Activated naive CD4-positive, alpha-beta T cell treated with anti-CD3 and anti-CD28 coated beads, Interleukin-2, amount 10 ng/mL, durations not matched to agents 7 days and 5 days (primary cell): ENCODE results near the gene CNGB1.
"Not testable (repeated sequence)": the region's sequence is repeated elsewhere in the genome, so short reads cannot be mapped to it uniquely, and the experiment has no call there.

Experiments
- CTCF ChIA-PET: fragments of 350-600 bp; sonication (Branson Sonifier 250); formaldehyde crosslinking; loops from one replicate; lab custom pipeline; 2021; ENCODE audit warnings: antibody characterized with exemption; lab: Charles Lee
- DNase-seq: peaks from one replicate; pipeline ENCODE4 v3.0.0-alpha.2; 2020
- H3K27ac Mint-ChIP-seq: one replicate; pipeline ENCODE4 v1.8.0; 2021; ENCODE audit warnings: mild to moderate bottlenecking, moderate library complexity, mixed read lengths
- H3K27me3 Mint-ChIP-seq: one replicate; pipeline ENCODE4 v1.8.0; 2021; ENCODE audit warnings: mild to moderate bottlenecking, mixed read lengths
- H3K36me3 Mint-ChIP-seq: one replicate; pipeline ENCODE4 v1.8.0; 2021; ENCODE audit warnings: mixed read lengths
- H3K4me1 Mint-ChIP-seq: one replicate; pipeline ENCODE4 v1.8.0; 2021; ENCODE audit warnings: mixed read lengths
- H3K4me3 Mint-ChIP-seq: one replicate; pipeline ENCODE4 v1.8.0; 2021; ENCODE audit warnings: mild to moderate bottlenecking, moderate library complexity, mixed read lengths
- H3K9me3 Mint-ChIP-seq: one replicate; pipeline ENCODE4 v1.8.0; 2021; ENCODE audit warnings: mixed read lengths

Gene CNGB1

DNA sequence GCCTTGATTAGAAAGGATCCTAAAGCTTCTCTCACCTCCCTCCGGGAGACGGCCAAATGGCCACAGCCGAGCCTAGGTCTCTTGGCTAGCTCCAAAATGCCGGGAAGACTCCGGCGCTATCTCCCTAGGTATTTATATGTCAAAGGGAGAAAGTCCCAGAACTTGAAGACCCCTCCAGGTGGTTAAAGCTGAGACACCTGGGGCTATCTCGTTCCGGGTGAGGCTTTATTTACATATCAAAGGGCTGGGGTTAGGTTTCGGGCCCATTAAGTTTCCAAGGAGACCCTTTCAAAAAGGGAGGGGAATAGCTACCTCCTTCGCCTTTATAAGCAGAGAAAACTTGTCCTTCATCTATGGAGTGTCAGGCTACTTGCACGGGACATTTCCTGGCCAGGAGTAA lies 97.7 kb downstream of the CNGB1 start:
- CTCF ChIA-PET = no interaction called here
- peaks cover 35% of the 10 kb centered on the region for H3K27me3 Mint-ChIP-seq

GRCh38 chr16:57872764-57873163 lies 98.2 kb downstream of the CNGB1 start:
- CTCF ChIA-PET, H3K4me1 Mint-ChIP-seq, H3K4me3 Mint-ChIP-seq, DNase-seq, H3K27ac Mint-ChIP-seq, H3K36me3 Mint-ChIP-seq, H3K9me3 Mint-ChIP-seq: not testable (repeated sequence)
- H3K27me3 Mint-ChIP-seq = peaks cover 35% of the 10 kb centered on the region

More for the DNA sequence above, 97.7 kb downstream of the CNGB1 start:
- Mint-ChIP-seq H3K36me3 (no peaks in the 10 kb centered on the region), H3K4me1 (no peaks in the 10 kb centered on the region), H3K27ac (no peak overlapping the region), H3K4me3 (no peak overlapping the region), H3K9me3 (no peaks in the 10 kb centered on the region)
- no peak for DNase-seq

DNA sequence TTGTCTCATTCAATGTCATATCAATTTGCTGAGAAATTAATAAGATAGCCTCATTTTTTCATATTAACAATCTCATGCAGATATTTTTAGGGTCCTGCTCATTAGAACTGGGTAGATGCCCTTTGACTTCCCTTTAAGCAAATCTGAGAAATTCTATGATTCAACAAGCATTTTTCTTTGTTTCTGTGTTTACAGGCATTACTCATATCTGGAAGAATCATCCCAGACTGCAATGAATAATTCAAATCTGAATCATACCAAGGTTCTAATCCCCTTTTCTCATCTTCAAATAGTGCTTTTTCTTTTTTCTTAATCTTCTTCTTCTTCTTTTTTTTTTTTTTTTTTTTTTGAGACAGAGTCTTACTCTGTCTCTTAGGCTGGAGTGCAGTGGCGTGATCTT lies 99.5 kb downstream of the CNGB1 start:
- Mint-ChIP-seq H3K9me3 (no peaks in the 10 kb centered on the region), H3K36me3 (no peaks in the 10 kb centered on the region), H3K4me3 (no peak overlapping the region), H3K27me3 (peaks cover 31% of the 10 kb centered on the region), H3K27ac (no peak overlapping the region), H3K4me1 (no peaks in the 10 kb centered on the region)
- CTCF ChIA-PET = no interaction called here
- no peak for DNase-seq

GRCh38 chr16:57870753-57871454 lies 100.0 kb downstream of the CNGB1 start:
- no peak for DNase-seq
- Mint-ChIP-seq H3K4me1 (no peaks in the 10 kb centered on the region), H3K9me3 (no peaks in the 10 kb centered on the region), H3K27ac (no peak overlapping the region), H3K4me3 (no peak overlapping the region), H3K36me3 (no peaks in the 10 kb centered on the region), H3K27me3 (peaks cover 29% of the 10 kb centered on the region)
- CTCF ChIA-PET = no interaction called here

DNA sequence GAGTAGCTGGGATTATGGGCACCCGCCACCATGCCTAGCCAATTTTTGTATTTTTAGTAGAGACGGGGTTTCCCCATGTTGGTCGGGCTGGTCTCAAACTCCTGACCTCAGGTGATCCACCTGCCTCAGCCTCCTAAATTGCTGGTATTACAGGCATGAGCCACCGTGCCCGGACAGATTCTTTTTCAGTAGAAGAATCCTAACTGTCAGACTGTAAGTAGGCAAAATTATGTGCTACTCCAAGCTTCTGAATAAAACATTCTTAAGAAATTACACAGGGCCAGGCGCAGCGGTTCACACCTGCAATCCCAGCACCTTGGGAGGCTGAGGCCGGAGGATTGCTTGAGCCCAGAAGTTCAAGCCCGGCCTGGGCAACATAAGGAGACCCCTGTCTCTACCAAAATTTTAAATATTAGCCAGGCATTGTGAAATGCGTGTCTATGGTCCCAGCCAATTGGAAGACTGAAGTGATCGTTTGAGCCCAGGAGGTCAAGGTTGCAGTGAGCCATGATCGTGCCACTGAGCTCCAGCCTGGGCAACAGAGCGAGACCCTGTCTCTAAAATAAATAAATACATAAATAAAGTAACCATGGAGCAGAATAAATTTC lies 101.9 kb downstream of the CNGB1 start:
- CTCF ChIA-PET = no interaction called here
- no peaks in the 10 kb centered on the region for H3K9me3 Mint-ChIP-seq
- H3K4me1 Mint-ChIP-seq = no peaks in the 10 kb centered on the region
- H3K27me3 Mint-ChIP-seq = peaks cover 23% of the 10 kb centered on the region
- no peak overlapping the region for H3K27ac Mint-ChIP-seq
- DNase-seq = no peak
- no peak overlapping the region for H3K4me3 Mint-ChIP-seq
- H3K36me3 Mint-ChIP-seq = no peaks in the 10 kb centered on the region

DNA sequence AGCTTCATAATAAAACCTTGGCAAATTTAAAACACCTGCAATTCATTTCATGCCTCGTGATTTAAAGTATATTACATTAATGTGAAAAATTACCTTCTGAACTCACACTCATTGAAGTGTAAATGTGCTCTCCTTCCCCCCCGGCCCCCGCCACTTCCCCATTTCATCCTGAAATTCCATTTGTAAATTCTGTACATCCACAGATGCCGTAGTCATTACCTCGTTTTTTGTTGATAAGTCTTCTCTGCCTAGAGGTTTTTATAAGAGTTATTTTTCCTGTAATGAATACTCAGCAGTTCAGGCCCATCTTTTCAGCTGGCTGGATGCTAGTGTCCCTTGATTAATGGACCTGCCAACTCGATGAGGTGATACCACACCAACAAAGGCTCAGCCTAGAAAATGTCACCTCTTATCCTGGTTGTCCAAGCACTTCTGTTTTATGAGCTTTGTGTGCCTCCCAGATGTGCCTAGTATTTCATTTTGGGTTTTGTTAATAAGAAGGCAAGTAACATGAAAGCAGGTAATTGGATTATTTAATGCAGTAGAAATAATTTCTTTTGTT lies 103.8 kb downstream of the CNGB1 start:
- Mint-ChIP-seq H3K9me3 (no peaks in the 10 kb centered on the region), H3K27ac (no peak overlapping the region), H3K27me3 (peaks cover 18% of the 10 kb centered on the region), H3K4me1 (no peaks in the 10 kb centered on the region), H3K4me3 (no peak overlapping the region), H3K36me3 (no peaks in the 10 kb centered on the region)
- DNase-seq = no peak
- CTCF ChIA-PET = interaction anchor here (1.2 to 1.7 kb wide), 2 partner anchors 14 to 72 kb away, joined by 3 to 4 read pairs; no protein-coding TSS in a partner anchor

- Mint-ChIP-seq H3K27me3 (peaks cover 19% of the 10 kb centered on the region), H3K36me3 (no peaks in the 10 kb centered on the region), H3K4me1 (no peaks in the 10 kb centered on the region), H3K27ac (no peak overlapping the region), H3K9me3 (no peaks in the 10 kb centered on the region), H3K4me3 (no peak overlapping the region)
- CTCF ChIA-PET = interaction anchor here (1.2 to 1.7 kb wide), 2 partner anchors 14 to 71 kb away, joined by 3 to 4 read pairs; no protein-coding TSS in a partner anchor
- DNase-seq = no peak
Observed at GRCh38 chr16:57866529-57866918, 104.4 kb downstream of the CNGB1 start.

DNA sequence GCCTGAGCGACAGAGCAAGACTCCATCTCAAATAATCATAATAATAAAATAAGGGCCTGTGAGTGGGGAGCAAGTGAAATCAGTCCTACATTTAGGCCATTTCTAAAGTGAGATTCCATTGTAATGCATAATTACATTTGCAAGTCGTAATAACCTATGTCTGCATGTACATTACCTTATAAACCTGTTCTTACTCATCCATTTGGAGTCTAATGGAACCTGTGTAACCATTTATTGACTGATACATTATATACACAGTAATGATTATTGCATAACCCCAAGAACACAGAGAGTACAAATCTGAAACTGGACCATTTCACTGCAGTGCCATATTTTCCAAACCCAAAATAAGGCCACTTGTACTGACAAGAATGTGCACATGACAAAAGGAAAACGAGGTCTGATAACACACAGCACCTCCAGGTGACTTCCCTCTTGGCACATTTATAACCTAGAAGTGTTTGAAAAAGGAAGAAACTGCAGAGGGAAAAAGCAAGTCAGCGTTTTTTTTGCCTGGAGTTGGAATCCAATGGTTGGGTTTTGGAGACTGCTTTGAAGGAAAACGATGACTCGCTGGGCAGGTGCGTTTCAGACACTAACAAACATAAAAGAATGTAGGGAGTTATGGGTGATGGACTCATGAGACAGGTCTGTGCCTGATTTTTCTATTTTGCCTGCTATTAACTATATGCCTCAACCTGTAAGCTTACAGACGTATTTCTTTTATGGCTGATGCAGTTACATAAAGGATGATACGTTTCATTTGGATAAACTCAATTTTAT lies 105.0 kb downstream of the CNGB1 start:
- peaks cover 22% of the 10 kb centered on the region for H3K27me3 Mint-ChIP-seq
- H3K36me3 Mint-ChIP-seq = no peaks in the 10 kb centered on the region
- H3K27ac Mint-ChIP-seq = no peak overlapping the region
- no peak for DNase-seq
- H3K9me3 Mint-ChIP-seq = no peaks in the 10 kb centered on the region
- CTCF ChIA-PET = interaction anchor here (1.2 to 1.7 kb wide), 2 partner anchors 13 to 71 kb away, joined by 3 to 4 read pairs; no protein-coding TSS in a partner anchor
- no peaks in the 10 kb centered on the region for H3K4me1 Mint-ChIP-seq
- H3K4me3 Mint-ChIP-seq = no peak overlapping the region

GRCh38 chr16:57863434-57864160 lies 107.3 kb downstream of the CNGB1 start:
- no peak for DNase-seq
- no peaks in the 10 kb centered on the region for H3K9me3 Mint-ChIP-seq
- H3K4me1 Mint-ChIP-seq = no peaks in the 10 kb centered on the region

DNA sequence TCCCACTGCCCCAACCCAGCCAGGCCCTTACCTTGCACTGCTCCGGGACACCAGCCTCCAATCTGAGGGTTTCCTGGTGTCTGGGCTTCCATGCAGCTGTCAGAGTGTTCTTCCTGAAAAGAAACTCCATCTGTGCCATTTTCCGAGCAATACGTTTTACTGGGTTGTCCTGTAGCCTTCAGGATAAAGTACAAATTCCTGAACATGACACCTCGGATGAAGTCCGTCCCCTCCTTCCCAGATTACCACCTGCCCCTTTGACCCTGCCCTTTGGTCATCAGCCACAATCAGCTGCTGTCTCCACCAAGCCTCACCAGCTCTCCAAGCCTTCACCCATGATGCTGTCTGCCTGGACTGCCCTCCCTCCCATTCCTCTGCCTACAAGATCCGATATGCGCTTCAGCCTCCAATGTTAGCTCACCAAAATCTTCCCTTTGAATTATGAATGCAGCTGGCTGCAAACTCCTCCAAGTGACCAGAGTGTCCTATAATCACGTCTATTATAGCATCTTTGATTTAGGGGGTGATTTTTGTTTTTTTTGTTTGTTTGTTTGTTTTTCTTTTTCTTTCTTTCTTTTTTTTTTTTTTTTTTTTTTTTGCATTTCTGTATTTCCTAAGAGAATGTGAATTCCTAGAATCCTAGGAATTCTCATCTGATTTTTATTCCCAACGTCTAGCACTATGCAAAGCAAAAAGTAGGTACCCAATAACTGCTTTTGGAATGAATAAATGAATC lies 108.1 kb downstream of the CNGB1 start:
- CTCF ChIA-PET = interaction anchor here (0.5 to 2.6 kb wide), 8 partner anchors 40 to 387 kb away, joined by 3 to 13 read pairs (median 4); no protein-coding TSS in a partner anchor
- H3K4me3 Mint-ChIP-seq = no peak overlapping the region

More at GRCh38 chr16:57863434-57864160, 107.3 kb downstream of the CNGB1 start:
- CTCF ChIA-PET = interaction anchor here (0.5 to 2.6 kb wide), 9 partner anchors 40 to 388 kb away, joined by 3 to 13 read pairs (median 4); no protein-coding TSS in a partner anchor
- Mint-ChIP-seq H3K4me3 (no peak overlapping the region), H3K27me3 (peaks cover 19% of the 10 kb centered on the region), H3K27ac (no peak overlapping the region), H3K36me3 (no peaks in the 10 kb centered on the region)

GRCh38 chr16:57859331-57859730 lies 111.6 kb downstream of the CNGB1 start:
- no peaks in the 10 kb centered on the region for H3K36me3 Mint-ChIP-seq
- no peaks in the 10 kb centered on the region for H3K4me1 Mint-ChIP-seq
- CTCF ChIA-PET = interaction anchor here (0.7 to 1.3 kb wide), 3 partner anchors 21 to 284 kb away, joined by 3 to 5 read pairs (median 4); no protein-coding TSS in a partner anchor
- H3K9me3 Mint-ChIP-seq = no peaks in the 10 kb centered on the region
- H3K4me3 Mint-ChIP-seq = no peak overlapping the region
- peaks cover 26% of the 10 kb centered on the region for H3K27me3 Mint-ChIP-seq
- DNase-seq = no peak
- no peak overlapping the region for H3K27ac Mint-ChIP-seq

More for the DNA sequence above, 108.1 kb downstream of the CNGB1 start:
- DNase-seq = no peak
- Mint-ChIP-seq H3K4me1 (no peaks in the 10 kb centered on the region), H3K27me3 (peaks cover 21% of the 10 kb centered on the region), H3K36me3 (no peaks in the 10 kb centered on the region), H3K27ac (no peak overlapping the region), H3K9me3 (no peaks in the 10 kb centered on the region)

- H3K4me1 Mint-ChIP-seq = no peaks in the 10 kb centered on the region
- no peaks in the 10 kb centered on the region for H3K9me3 Mint-ChIP-seq
- H3K27me3 Mint-ChIP-seq = peaks cover 25% of the 10 kb centered on the region
- no peak for DNase-seq
- H3K27ac Mint-ChIP-seq = no peak overlapping the region
- H3K4me3 Mint-ChIP-seq = no peak overlapping the region
- H3K36me3 Mint-ChIP-seq = no peaks in the 10 kb centered on the region
- CTCF ChIA-PET = interaction anchor here (1.3 kb wide), 1 partner anchor 283 kb away, joined by 5 read pairs; no protein-coding TSS in a partner anchor
Observed at GRCh38 chr16:57858635-57859034, 112.3 kb downstream of the CNGB1 start.

GRCh38 chr16:57857991-57858390 lies 112.9 kb downstream of the CNGB1 start:
- CTCF ChIA-PET = interaction anchor here (1.3 kb wide), 1 partner anchor 283 kb away, joined by 5 read pairs; no protein-coding TSS in a partner anchor
- not testable (repeated sequence) for H3K9me3 Mint-ChIP-seq, H3K27ac Mint-ChIP-seq, H3K4me3 Mint-ChIP-seq, H3K4me1 Mint-ChIP-seq, H3K36me3 Mint-ChIP-seq, DNase-seq
- H3K27me3 Mint-ChIP-seq = peaks cover 20% of the 10 kb centered on the region
